H1 (cell line): ENCODE measurements around the gene FBXO21. TPM values are rescaled to one million over a fixed set of nuclear protein-coding genes. Genes with fewer than 3 reads are reported as not detected.

Source experiments
- RFX5 ChIP-seq: IDR thresholded peaks from 2 replicates; pipeline ENCODE4 v1.6.1; 2011; ENCODE audit warnings: low read depth, low read length, improper control_type of control experiment, borderline replicate concordance
- ZNF274 ChIP-seq: IDR thresholded peaks from 2 replicates; pipeline ENCODE4 v1.7.0; 2012; ENCODE audit warnings: low read length, borderline replicate concordance; ENCODE audit errors: extremely low read depth
- polyA plus RNA-seq, 7 experiments: library from polyadenylated mRNA; depleted of rRNA in 3 of 7; stranded (reverse) in 5 of 7; unstranded in 2 of 7; fragments of >200 nt in 5 of 7; fragments of 200-250 nt in 2 of 7; gene quantifications; 1 replicate in 5 of 7; 2 replicates in 1 of 7; 4 replicates in 1 of 7; pipeline versions ENCODE4 v1.2.1 to v1.2.3, GENCODE V29; 2011 to 2013; ENCODE audit warnings: missing spikeins in 2 of 7, mixed read lengths in 2 of 7
- total RNA-seq: library from RNA; stranded (reverse); fragmentation: NEBNext Ultra II Directional; extraction: Animal tissue kit (Norgen Biotek cat#: 25700); gene quantifications from 2 replicates; pipeline ENCODE4 v1.2.1, GENCODE V29; 2021
- TF ChIP-seq, protein P1 (sequence below): fragments of 300-600 bp; sonication (generic); IDR thresholded peaks from 2 replicates; pipeline ENCODE4 v1.7.1; 2012; ENCODE audit warnings: low read length, moderate library complexity, mild to moderate bottlenecking, inconsistent platforms; ENCODE audit not compliant: insufficient replicate concordance
- TF ChIP-seq, protein P2 (sequence below): IDR thresholded peaks from 2 replicates; pipeline ENCODE4 v1.6.1; 2011; ENCODE audit warnings: low read length, improper control_type of control experiment

Gene FBXO21
- total and polyA plus RNA-seq, 2 of the 8 experiments (the other 6 are each of a cell fraction or from before 2014, with no cell fraction given) = 57.0 to 80.6 TPM

DNA sequence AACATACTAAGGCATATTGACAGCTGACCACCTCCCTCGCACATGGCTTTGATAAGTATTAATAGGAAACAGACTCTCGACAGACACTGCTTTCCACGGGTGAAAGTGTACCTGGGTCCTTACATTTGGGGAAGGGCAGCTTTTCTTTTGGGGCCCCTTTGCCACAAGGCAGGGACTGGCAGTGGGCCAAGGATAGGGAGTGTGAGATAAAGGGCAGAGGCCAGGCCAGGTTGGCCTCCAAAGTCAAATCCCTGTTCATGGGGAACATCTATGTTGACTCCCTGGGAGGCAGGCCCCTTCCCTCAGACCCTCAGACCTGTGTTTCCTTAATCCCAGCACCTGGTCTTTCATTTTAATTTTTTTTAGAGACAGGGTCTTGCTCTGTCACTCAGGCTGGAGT is 19.4 kb upstream of the FBXO21 start (continued):
- TF ChIP-seq, protein P1, sequence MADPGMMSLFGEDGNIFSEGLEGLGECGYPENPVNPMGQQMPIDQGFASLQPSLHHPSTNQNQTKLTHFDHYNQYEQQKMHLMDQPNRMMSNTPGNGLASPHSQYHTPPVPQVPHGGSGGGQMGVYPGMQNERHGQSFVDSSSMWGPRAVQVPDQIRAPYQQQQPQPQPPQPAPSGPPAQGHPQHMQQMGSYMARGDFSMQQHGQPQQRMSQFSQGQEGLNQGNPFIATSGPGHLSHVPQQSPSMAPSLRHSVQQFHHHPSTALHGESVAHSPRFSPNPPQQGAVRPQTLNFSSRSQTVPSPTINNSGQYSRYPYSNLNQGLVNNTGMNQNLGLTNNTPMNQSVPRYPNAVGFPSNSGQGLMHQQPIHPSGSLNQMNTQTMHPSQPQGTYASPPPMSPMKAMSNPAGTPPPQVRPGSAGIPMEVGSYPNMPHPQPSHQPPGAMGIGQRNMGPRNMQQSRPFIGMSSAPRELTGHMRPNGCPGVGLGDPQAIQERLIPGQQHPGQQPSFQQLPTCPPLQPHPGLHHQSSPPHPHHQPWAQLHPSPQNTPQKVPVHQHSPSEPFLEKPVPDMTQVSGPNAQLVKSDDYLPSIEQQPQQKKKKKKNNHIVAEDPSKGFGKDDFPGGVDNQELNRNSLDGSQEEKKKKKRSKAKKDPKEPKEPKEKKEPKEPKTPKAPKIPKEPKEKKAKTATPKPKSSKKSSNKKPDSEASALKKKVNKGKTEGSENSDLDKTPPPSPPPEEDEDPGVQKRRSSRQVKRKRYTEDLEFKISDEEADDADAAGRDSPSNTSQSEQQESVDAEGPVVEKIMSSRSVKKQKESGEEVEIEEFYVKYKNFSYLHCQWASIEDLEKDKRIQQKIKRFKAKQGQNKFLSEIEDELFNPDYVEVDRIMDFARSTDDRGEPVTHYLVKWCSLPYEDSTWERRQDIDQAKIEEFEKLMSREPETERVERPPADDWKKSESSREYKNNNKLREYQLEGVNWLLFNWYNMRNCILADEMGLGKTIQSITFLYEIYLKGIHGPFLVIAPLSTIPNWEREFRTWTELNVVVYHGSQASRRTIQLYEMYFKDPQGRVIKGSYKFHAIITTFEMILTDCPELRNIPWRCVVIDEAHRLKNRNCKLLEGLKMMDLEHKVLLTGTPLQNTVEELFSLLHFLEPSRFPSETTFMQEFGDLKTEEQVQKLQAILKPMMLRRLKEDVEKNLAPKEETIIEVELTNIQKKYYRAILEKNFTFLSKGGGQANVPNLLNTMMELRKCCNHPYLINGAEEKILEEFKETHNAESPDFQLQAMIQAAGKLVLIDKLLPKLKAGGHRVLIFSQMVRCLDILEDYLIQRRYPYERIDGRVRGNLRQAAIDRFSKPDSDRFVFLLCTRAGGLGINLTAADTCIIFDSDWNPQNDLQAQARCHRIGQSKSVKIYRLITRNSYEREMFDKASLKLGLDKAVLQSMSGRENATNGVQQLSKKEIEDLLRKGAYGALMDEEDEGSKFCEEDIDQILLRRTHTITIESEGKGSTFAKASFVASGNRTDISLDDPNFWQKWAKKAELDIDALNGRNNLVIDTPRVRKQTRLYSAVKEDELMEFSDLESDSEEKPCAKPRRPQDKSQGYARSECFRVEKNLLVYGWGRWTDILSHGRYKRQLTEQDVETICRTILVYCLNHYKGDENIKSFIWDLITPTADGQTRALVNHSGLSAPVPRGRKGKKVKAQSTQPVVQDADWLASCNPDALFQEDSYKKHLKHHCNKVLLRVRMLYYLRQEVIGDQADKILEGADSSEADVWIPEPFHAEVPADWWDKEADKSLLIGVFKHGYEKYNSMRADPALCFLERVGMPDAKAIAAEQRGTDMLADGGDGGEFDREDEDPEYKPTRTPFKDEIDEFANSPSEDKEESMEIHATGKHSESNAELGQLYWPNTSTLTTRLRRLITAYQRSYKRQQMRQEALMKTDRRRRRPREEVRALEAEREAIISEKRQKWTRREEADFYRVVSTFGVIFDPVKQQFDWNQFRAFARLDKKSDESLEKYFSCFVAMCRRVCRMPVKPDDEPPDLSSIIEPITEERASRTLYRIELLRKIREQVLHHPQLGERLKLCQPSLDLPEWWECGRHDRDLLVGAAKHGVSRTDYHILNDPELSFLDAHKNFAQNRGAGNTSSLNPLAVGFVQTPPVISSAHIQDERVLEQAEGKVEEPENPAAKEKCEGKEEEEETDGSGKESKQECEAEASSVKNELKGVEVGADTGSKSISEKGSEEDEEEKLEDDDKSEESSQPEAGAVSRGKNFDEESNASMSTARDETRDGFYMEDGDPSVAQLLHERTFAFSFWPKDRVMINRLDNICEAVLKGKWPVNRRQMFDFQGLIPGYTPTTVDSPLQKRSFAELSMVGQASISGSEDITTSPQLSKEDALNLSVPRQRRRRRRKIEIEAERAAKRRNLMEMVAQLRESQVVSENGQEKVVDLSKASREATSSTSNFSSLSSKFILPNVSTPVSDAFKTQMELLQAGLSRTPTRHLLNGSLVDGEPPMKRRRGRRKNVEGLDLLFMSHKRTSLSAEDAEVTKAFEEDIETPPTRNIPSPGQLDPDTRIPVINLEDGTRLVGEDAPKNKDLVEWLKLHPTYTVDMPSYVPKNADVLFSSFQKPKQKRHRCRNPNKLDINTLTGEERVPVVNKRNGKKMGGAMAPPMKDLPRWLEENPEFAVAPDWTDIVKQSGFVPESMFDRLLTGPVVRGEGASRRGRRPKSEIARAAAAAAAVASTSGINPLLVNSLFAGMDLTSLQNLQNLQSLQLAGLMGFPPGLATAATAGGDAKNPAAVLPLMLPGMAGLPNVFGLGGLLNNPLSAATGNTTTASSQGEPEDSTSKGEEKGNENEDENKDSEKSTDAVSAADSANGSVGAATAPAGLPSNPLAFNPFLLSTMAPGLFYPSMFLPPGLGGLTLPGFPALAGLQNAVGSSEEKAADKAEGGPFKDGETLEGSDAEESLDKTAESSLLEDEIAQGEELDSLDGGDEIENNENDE = no peak
- TF ChIP-seq ZNF274 (no peak), RFX5 (no peak)
- TF ChIP-seq, protein P2, sequence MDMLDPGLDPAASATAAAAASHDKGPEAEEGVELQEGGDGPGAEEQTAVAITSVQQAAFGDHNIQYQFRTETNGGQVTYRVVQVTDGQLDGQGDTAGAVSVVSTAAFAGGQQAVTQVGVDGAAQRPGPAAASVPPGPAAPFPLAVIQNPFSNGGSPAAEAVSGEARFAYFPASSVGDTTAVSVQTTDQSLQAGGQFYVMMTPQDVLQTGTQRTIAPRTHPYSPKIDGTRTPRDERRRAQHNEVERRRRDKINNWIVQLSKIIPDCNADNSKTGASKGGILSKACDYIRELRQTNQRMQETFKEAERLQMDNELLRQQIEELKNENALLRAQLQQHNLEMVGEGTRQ = no peak
